Fibroblast of mammary gland (primary cell): ENCODE measurements around the gene RNF214.

Experiments
- DNase-seq: peaks from one replicate; pipeline ENCODE4 v3.0.0-alpha.2; 2010; ENCODE audit warnings: low read depth
- H3K4me3 ChIP-seq: 2 replicates; pipeline ENCODE4 v1.5.1; 2011; ENCODE audit warnings: low read depth, mild to moderate bottlenecking, low read length, moderate library complexity; ENCODE audit not compliant: control insufficient read depth
- TF ChIP-seq, protein P1 (sequence below): conservative IDR thresholded peaks from 2 replicates; pipeline ENCODE4 v1.5.1; 2011; ENCODE audit warnings: low read depth, low read length, inconsistent platforms; ENCODE audit not compliant: control insufficient read depth, insufficient read depth

Gene RNF214

DNA sequence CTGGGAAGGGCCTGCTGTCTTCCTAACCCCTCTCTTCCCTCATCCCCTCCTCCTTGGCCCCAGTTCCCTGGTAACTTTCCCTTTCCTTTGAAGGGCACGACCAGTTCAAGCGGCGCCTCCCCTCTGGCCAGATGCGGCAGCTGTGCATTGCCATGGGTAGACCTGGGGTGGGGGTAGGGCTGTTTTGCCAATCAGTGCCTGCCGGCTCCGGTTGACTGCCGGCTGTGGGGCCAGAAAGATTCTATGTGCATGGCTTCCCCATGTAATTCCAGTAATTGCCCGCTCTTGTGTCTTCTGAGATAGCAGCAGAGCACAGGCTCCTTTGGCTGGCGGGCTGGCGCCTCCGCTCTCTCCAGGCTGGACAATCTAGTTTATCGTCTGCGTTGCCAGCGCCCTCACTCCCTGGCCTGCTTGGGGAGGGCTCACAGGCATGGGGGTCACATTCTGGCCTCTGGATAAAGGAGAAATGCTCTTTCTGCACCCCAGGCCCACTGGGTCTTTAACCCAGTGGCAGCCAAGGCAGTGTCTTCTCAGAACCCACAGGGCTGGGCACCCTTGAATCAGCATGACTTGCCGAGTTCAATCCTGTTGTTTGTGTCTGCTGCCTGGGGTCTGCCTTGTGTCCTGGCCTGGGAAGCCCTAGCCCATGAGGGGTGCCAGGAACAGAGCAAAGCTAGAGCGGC is 44.5 kb upstream of the RNF214 start:
- DNase-seq = no peak
- TF ChIP-seq, protein P1, sequence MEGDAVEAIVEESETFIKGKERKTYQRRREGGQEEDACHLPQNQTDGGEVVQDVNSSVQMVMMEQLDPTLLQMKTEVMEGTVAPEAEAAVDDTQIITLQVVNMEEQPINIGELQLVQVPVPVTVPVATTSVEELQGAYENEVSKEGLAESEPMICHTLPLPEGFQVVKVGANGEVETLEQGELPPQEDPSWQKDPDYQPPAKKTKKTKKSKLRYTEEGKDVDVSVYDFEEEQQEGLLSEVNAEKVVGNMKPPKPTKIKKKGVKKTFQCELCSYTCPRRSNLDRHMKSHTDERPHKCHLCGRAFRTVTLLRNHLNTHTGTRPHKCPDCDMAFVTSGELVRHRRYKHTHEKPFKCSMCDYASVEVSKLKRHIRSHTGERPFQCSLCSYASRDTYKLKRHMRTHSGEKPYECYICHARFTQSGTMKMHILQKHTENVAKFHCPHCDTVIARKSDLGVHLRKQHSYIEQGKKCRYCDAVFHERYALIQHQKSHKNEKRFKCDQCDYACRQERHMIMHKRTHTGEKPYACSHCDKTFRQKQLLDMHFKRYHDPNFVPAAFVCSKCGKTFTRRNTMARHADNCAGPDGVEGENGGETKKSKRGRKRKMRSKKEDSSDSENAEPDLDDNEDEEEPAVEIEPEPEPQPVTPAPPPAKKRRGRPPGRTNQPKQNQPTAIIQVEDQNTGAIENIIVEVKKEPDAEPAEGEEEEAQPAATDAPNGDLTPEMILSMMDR = no peak
- no peak overlapping the region for H3K4me3 ChIP-seq

GRCh38 chr11:117188620-117189081 is 43.8 kb upstream of the RNF214 start:
- DNase-seq = no peak
- TF ChIP-seq, protein P1 = no peak
- H3K4me3 ChIP-seq = no peak overlapping the region

- DNase-seq = no peak
- TF ChIP-seq, protein P1 = no peak
- H3K4me3 ChIP-seq = no peak overlapping the region
Observed at GRCh38 chr11:117189191-117189940, 43.1 kb upstream of the RNF214 start.

- no peak for DNase-seq
- H3K4me3 ChIP-seq = no peak overlapping the region
- TF ChIP-seq, protein P1 = no peak
Observed at GRCh38 chr11:117189941-117190544, 42.4 kb upstream of the RNF214 start.

GRCh38 chr11:117191680-117192400 is 40.6 kb upstream of the RNF214 start:
- TF ChIP-seq, protein P1 = no peak
- no peak for DNase-seq
- no peak overlapping the region for H3K4me3 ChIP-seq

GRCh38 chr11:117192401-117192875 is 40.0 kb upstream of the RNF214 start:
- no peak for DNase-seq
- TF ChIP-seq, protein P1 = no peak
- H3K4me3 ChIP-seq = no peak overlapping the region
